BJ (cell line): ENCODE measurements around the gene KIFAP3. TPM values are rescaled to one million over a fixed set of nuclear protein-coding genes. Genes with fewer than 3 reads are reported as not detected.
"Not testable (repeated sequence)": the region's sequence is repeated elsewhere in the genome, so short reads cannot be mapped to it uniquely, and the experiment has no call there.

ENCODE experiments used
- CTCF ChIA-PET: fragments of 350-600 bp; formaldehyde crosslinking; extraction: SDS; loops from one replicate; lab custom pipeline; 2021; ENCODE audit warnings: antibody characterized with exemption, inconsistent platforms; lab: Yijun Ruan, JAX
- POLR2A ChIA-PET: fragments of 300-600 bp; sonication (Branson Sonifier 250); formaldehyde crosslinking; extraction: SDS; loops from one replicate; lab custom pipeline; 2021; ENCODE audit warnings: antibody characterized with exemption; lab: Charles Lee
- DNase-seq: peaks from one replicate; pipeline ENCODE4 v3.0.0-alpha.2; 2011; ENCODE audit warnings: low read depth
- H3K27me3 ChIP-seq: 2 replicates; pipeline ENCODE4 v1.6.0; 2011; ENCODE audit warnings: low read length; ENCODE audit not compliant: control insufficient read depth, insufficient read depth
- H3K36me3 ChIP-seq: 2 replicates; pipeline ENCODE4 v1.5.1; 2011; ENCODE audit warnings: low read length; ENCODE audit not compliant: control insufficient read depth, insufficient read depth
- H3K4me3 ChIP-seq: 2 replicates; pipeline ENCODE4 v1.5.1; 2011; ENCODE audit warnings: low read depth, mild to moderate bottlenecking, control low read depth, low read length
- CTCF ChIP-seq: IDR thresholded peaks from 2 replicates; pipeline ENCODE4 v1.5.1; 2011; ENCODE audit warnings: low read depth, mild to moderate bottlenecking, control low read depth, inconsistent platforms, low read length, moderate library complexity; ENCODE audit not compliant: insufficient read depth
- polyA plus RNA-seq: library from polyadenylated mRNA; depleted of rRNA; stranded (reverse); fragments of >200 nt; gene quantifications from 2 replicates; pipeline ENCODE4 v1.2.3, GENCODE V29; 2011

The KIFAP3 gene
- polyA plus RNA-seq, 1 experiment, result 6.1 TPM

GRCh38 chr1:170085091-170085490, 10.6 kb upstream of the KIFAP3 start:
- no peak for DNase-seq
- Histone ChIP-seq H3K4me3 (no peak overlapping the region), H3K36me3 (no peaks in the 10 kb centered on the region), H3K27me3 (no peaks in the 10 kb centered on the region)
- no peak for TF ChIP-seq CTCF
- ChIA-PET POLR2A (no interaction called here), CTCF (interaction anchor here (1.7 kb wide), 1 partner anchor 10 kb away, joined by 6 read pairs; the partner anchor contains the start of gene KIFAP3)

- Histone ChIP-seq H3K4me3 (no peak overlapping the region), H3K36me3 (no peaks in the 10 kb centered on the region), H3K27me3 (no peaks in the 10 kb centered on the region)
- no peak for DNase-seq
- TF ChIP-seq CTCF, result no peak
- ChIA-PET POLR2A (no interaction called here), CTCF (no interaction called here)
Measured at GRCh38 chr1:170078610-170079189, 4.2 kb upstream of the KIFAP3 start.

- H3K4me3 ChIP-seq, result no peak overlapping the region
- DNase-seq, result no peak
- ChIA-PET CTCF (no interaction called here), POLR2A (no interaction called here)
- no peaks in the 10 kb centered on the region for H3K36me3 ChIP-seq
- no peaks in the 10 kb centered on the region for H3K27me3 ChIP-seq
- no peak for TF ChIP-seq CTCF
Measured at GRCh38 chr1:170077926-170078325, 3.4 kb upstream of the KIFAP3 start.

GRCh38 chr1:170076952-170077351, 2.5 kb upstream of the KIFAP3 start:
- POLR2A ChIA-PET, result not testable (repeated sequence)

GRCh38 chr1:170076199-170076598, 1.7 kb upstream of the KIFAP3 start:
- POLR2A ChIA-PET, result no interaction called here
- CTCF ChIA-PET, result no interaction called here
- TF ChIP-seq CTCF, result no peak
- no peaks in the 10 kb centered on the region for H3K27me3 ChIP-seq
- H3K36me3 ChIP-seq, result no peaks in the 10 kb centered on the region
- no peak overlapping the region for H3K4me3 ChIP-seq
- DNase-seq, result no peak

More at GRCh38 chr1:170076952-170077351, 2.5 kb upstream of the KIFAP3 start:
- DNase-seq, H3K4me3 ChIP-seq, H3K27me3 ChIP-seq, CTCF ChIA-PET, H3K36me3 ChIP-seq: not testable (repeated sequence)

GRCh38 chr1:170075186-170075585, 691 bp upstream of the KIFAP3 start:
- CTCF ChIA-PET, result interaction anchor here (1.0 to 1.4 kb wide), 4 partner anchors 11 to 176 kb away, joined by 3 to 6 read pairs (median 4); no protein-coding TSS in a partner anchor
- Histone ChIP-seq H3K36me3 (no peaks in the 10 kb centered on the region), H3K27me3 (no peaks in the 10 kb centered on the region), H3K4me3 (peak overlapping the region; percentile 75)
- TF ChIP-seq CTCF, result no peak
- POLR2A ChIA-PET, result no interaction called here
- DNase-seq, result no peak
